ENCODE data around the gene TAS2R16.

TAS2R16 gene

GRCh38 chr7:123011766-123012369 is 16.4 kb upstream of the TAS2R16 start:
- no peaks in the 10 kb centered on the region for H3F3A ChIP-seq (ENCODE audit: low read depth)
- no peaks in the 10 kb centered on the region for H3K9me3 ChIP-seq (ENCODE audit: insufficient read depth, low read depth, low read length)
- H3K4me3 ChIP-seq (ENCODE audit: low read length, poor library complexity, severe bottlenecking), result no peak overlapping the region
- H3K9ac ChIP-seq (ENCODE audit: low read depth, low read length, poor library complexity, severe bottlenecking), result no peak overlapping the region
- H3K27me3 ChIP-seq (ENCODE audit: insufficient read depth, low read length, poor library complexity, severe bottlenecking), result no peaks in the 10 kb centered on the region
- no peaks in the 10 kb centered on the region for H3K79me2 ChIP-seq (ENCODE audit: insufficient read depth, low read length)
- no peaks in the 10 kb centered on the region for H3K4me1 ChIP-seq (ENCODE audit: insufficient read depth, low read length, poor library complexity, severe bottlenecking)
- TF ChIP-seq EZH2phosphoT487 (IDR thresholded peaks at IDR 0.05; ENCODE audit: borderline replicate concordance), result no peak
- no peak for TF ChIP-seq CTCF (conservative IDR thresholded peaks at IDR 0.05; ENCODE audit: low read length)
- H3K9me2 ChIP-seq (replicated peaks; ENCODE audit: low read depth, low read length), result no peaks in the 10 kb centered on the region
- no peaks in the 10 kb centered on the region for H4K20me1 ChIP-seq (ENCODE audit: insufficient read depth, low read length, poor library complexity, severe bottlenecking)
- H3K36me3 ChIP-seq (ENCODE audit: insufficient read depth, low read length), result no peaks in the 10 kb centered on the region
- no peak overlapping the region for H2AFZ ChIP-seq (ENCODE audit: low read length)
- H3K4me2 ChIP-seq (ENCODE audit: low read depth, low read length, poor library complexity, severe bottlenecking), result no peak overlapping the region

GRCh38 chr7:123004931-123005330 is 9.4 kb upstream of the TAS2R16 start:
- H3K4me1 ChIP-seq (ENCODE audit: insufficient read depth, low read length, poor library complexity, severe bottlenecking), result no peaks in the 10 kb centered on the region

GRCh38 chr7:123003539-123004126 is 8.1 kb upstream of the TAS2R16 start:
- H3K4me1 ChIP-seq (ENCODE audit: insufficient read depth, low read length, poor library complexity, severe bottlenecking), result no peaks in the 10 kb centered on the region
- H3K9me3 ChIP-seq (ENCODE audit: insufficient read depth, low read depth, low read length), result no peaks in the 10 kb centered on the region
- TF ChIP-seq CTCF (conservative IDR thresholded peaks at IDR 0.05; ENCODE audit: low read length) (no peak), EZH2phosphoT487 (IDR thresholded peaks at IDR 0.05; ENCODE audit: borderline replicate concordance) (no peak)
- no peaks in the 10 kb centered on the region for H3K36me3 ChIP-seq (ENCODE audit: insufficient read depth, low read length)
- H3K9me2 ChIP-seq (replicated peaks; ENCODE audit: low read depth, low read length), result no peaks in the 10 kb centered on the region
- H2AFZ ChIP-seq (ENCODE audit: low read length), result no peak overlapping the region
- H3K4me2 ChIP-seq (ENCODE audit: low read depth, low read length, poor library complexity, severe bottlenecking), result no peak overlapping the region
- H4K20me1 ChIP-seq (ENCODE audit: insufficient read depth, low read length, poor library complexity, severe bottlenecking), result no peaks in the 10 kb centered on the region
- H3K79me2 ChIP-seq (ENCODE audit: insufficient read depth, low read length), result no peaks in the 10 kb centered on the region
- no peak overlapping the region for H3K9ac ChIP-seq (ENCODE audit: low read depth, low read length, poor library complexity, severe bottlenecking)
- no peaks in the 10 kb centered on the region for H3K27me3 ChIP-seq (ENCODE audit: insufficient read depth, low read length, poor library complexity, severe bottlenecking)
- no peaks in the 10 kb centered on the region for H3F3A ChIP-seq (ENCODE audit: low read depth)
- no peak overlapping the region for H3K4me3 ChIP-seq (ENCODE audit: low read length, poor library complexity, severe bottlenecking)

More at GRCh38 chr7:123004931-123005330, 9.4 kb upstream of the TAS2R16 start:
- no peaks in the 10 kb centered on the region for H3K27me3 ChIP-seq (ENCODE audit: insufficient read depth, low read length, poor library complexity, severe bottlenecking)
- no peak overlapping the region for H3K9ac ChIP-seq (ENCODE audit: low read depth, low read length, poor library complexity, severe bottlenecking)
- no peak overlapping the region for H3K4me2 ChIP-seq (ENCODE audit: low read depth, low read length, poor library complexity, severe bottlenecking)
- TF ChIP-seq EZH2phosphoT487 (IDR thresholded peaks at IDR 0.05; ENCODE audit: borderline replicate concordance) (no peak), CTCF (conservative IDR thresholded peaks at IDR 0.05; ENCODE audit: low read length) (no peak)
- no peaks in the 10 kb centered on the region for H3K36me3 ChIP-seq (ENCODE audit: insufficient read depth, low read length)
- H3K4me3 ChIP-seq (ENCODE audit: low read length, poor library complexity, severe bottlenecking), result no peak overlapping the region
- no peaks in the 10 kb centered on the region for H3K9me3 ChIP-seq (ENCODE audit: insufficient read depth, low read depth, low read length)
- H3K9me2 ChIP-seq (replicated peaks; ENCODE audit: low read depth, low read length), result no peaks in the 10 kb centered on the region
- no peaks in the 10 kb centered on the region for H3K79me2 ChIP-seq (ENCODE audit: insufficient read depth, low read length)
- no peak overlapping the region for H2AFZ ChIP-seq (ENCODE audit: low read length)
- H4K20me1 ChIP-seq (ENCODE audit: insufficient read depth, low read length, poor library complexity, severe bottlenecking), result no peaks in the 10 kb centered on the region
- H3F3A ChIP-seq (ENCODE audit: low read depth), result no peaks in the 10 kb centered on the region
